WERI-Rb-1 (cell line): ENCODE data around the gene HIVEP3.
A peak's percentile ranks its signal among the peaks of the same experiment; 100 is the strongest.

Source experiments
- DNase-seq: peaks from one replicate; pipeline ENCODE4 v3.0.0-alpha.2; 2020
- H3K27ac ChIP-seq: fragments of 250-450 bp; sonication (Bioruptor Pico); 2 replicates; pipeline ENCODE4 v1.5.1; 2020; ENCODE audit warnings: mild to moderate bottlenecking, moderate library complexity
- H3K27me3 ChIP-seq: fragments of 250-450 bp; sonication (Bioruptor Pico); 2 replicates; pipeline ENCODE4 v1.5.1; 2021; ENCODE audit warnings: mild to moderate bottlenecking, low read depth, moderate library complexity; ENCODE audit not compliant: insufficient read depth, severe bottlenecking
- H3K36me3 ChIP-seq: fragments of 250-450 bp; sonication (Bioruptor Pico); 2 replicates; pipeline ENCODE4 v1.5.1; 2020; ENCODE audit warnings: mild to moderate bottlenecking, moderate library complexity
- H3K4me3 ChIP-seq: 2 replicates; pipeline ENCODE4 v1.5.1; 2011; ENCODE audit warnings: low read depth, mild to moderate bottlenecking, control low read depth, low read length
- H3K9me3 ChIP-seq: fragments of 250-450 bp; sonication (Bioruptor Pico); 2 replicates; pipeline ENCODE4 v1.5.1; 2021; ENCODE audit warnings: mild to moderate bottlenecking, moderate library complexity; ENCODE audit not compliant: severe bottlenecking
- TF ChIP-seq, protein P1 (sequence below): IDR thresholded peaks from 2 replicates; pipeline ENCODE4 v1.5.1; 2011; ENCODE audit warnings: low read depth, mild to moderate bottlenecking, control low read depth, inconsistent platforms, low read length

The HIVEP3 gene

DNA sequence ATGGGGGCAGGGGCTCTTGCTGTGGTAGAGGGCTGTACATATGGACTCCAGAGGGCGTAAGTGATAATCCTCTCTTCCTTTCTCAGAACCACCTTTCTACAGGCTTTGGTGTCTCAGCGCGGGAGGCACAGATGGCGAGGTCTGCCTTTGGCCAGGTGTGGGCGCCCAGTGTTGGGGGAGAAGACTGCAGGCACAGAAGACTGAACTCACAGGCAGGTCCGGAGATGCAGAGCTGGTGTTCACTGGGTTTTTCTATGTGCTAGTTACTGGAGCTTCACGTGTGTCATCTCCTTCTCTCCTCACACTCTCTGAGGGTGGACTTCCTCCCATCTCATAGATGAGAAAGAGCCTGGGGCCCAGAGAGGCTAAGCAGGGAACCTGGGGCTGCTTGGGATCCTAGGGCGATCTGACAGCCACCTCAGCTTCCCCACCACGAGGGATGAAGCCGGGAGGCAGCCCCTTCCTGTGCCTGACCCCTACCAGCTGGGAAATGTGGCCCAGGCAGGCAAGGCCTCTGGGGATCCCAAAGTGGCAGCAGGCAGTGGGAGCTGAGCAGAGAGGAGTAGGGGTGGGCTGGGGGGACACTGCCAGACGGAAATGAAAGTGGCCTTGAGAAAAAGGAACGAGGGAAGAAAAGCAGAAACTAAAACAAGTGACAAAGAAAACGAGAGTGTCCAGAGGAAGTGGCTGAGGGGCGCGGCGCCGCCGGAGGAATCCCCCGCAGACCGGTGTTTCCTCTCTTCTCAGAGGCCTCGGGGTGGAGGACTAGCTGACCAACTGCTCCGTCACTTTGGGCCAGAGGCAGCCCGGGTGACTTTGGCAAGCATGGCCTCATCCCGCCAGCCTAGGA is 191.6 kb downstream of the HIVEP3 start:
- DNase-seq = peak; percentile 93
- H3K9me3 ChIP-seq = no peaks in the 10 kb centered on the region
- TF ChIP-seq, protein P1, sequence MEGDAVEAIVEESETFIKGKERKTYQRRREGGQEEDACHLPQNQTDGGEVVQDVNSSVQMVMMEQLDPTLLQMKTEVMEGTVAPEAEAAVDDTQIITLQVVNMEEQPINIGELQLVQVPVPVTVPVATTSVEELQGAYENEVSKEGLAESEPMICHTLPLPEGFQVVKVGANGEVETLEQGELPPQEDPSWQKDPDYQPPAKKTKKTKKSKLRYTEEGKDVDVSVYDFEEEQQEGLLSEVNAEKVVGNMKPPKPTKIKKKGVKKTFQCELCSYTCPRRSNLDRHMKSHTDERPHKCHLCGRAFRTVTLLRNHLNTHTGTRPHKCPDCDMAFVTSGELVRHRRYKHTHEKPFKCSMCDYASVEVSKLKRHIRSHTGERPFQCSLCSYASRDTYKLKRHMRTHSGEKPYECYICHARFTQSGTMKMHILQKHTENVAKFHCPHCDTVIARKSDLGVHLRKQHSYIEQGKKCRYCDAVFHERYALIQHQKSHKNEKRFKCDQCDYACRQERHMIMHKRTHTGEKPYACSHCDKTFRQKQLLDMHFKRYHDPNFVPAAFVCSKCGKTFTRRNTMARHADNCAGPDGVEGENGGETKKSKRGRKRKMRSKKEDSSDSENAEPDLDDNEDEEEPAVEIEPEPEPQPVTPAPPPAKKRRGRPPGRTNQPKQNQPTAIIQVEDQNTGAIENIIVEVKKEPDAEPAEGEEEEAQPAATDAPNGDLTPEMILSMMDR = peak; percentile 64
- no peaks in the 10 kb centered on the region for H3K27me3 ChIP-seq
- peak overlapping the region; percentile 74 for H3K27ac ChIP-seq
- H3K36me3 ChIP-seq = no peaks in the 10 kb centered on the region
- H3K4me3 ChIP-seq = no peak overlapping the region

DNA sequence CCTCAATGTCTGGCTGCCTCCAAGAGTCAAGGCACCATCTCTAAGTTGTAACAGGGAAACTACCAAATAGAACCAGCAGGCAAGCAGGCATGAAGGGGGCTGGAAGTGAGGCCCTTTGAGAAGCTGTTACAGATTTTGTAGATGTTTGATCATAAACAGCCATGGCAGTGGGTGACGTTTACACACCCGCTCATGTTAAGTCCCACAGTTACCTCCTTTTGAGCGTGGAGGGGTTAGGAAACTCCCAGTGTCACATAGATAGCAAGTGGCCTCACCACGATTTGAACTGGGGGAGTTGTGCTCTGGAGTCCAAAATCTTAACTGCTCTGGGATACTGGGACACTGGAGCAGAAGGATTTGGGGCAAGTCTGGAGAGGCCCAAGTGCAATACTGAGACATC is 192.4 kb downstream of the HIVEP3 start:
- no peaks in the 10 kb centered on the region for H3K36me3 ChIP-seq
- H3K27me3 ChIP-seq = no peaks in the 10 kb centered on the region
- H3K27ac ChIP-seq = peak overlapping the region; percentile 74
- TF ChIP-seq, protein P1 = no peak
- no peaks in the 10 kb centered on the region for H3K9me3 ChIP-seq
- no peak for DNase-seq
- H3K4me3 ChIP-seq = no peak overlapping the region

DNA sequence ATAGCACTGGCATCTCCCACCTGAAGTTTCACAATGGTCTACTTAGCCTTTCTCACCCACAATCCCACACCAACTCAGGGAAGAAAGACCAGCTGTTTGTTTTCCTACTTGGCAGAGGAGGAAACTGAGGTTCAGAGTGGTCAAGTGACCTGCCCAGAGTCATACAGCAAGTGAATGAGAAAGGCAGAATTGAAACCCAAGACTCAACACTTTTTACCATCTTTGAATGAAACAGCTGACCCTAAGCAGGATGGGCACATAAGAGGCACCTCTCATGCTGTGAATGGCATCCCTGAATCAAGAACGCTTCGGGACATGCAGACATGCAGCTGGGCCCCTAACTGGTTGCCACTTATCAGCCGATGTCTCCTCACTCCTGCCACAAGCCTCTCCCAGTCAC is 193.8 kb downstream of the HIVEP3 start:
- Histone ChIP-seq H3K27me3 (no peaks in the 10 kb centered on the region), H3K4me3 (no peak overlapping the region), H3K36me3 (no peaks in the 10 kb centered on the region), H3K27ac (no peak overlapping the region), H3K9me3 (no peaks in the 10 kb centered on the region)
- TF ChIP-seq, protein P1 = no peak
- DNase-seq = no peak

DNA sequence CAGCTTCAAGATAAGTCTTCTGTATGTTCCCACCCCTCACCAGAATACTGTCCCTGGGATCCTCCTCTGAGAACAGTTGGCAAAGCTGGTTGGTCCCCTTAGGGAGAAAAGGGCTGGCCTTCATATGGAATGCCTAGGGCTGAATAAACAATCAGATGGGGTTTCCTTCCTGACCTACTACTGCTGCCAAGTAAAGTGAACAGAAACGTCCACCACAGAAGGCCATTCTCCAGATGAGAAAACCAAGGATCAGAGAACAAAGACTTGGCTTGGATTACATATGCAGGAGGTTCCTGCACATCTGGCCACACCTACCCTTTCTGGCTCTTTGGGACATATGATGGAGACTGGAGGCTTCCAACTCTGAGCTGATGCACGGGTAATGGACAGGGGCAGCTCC is 194.5 kb downstream of the HIVEP3 start:
- TF ChIP-seq, protein P1 = no peak
- Histone ChIP-seq H3K27ac (no peak overlapping the region), H3K9me3 (no peaks in the 10 kb centered on the region), H3K36me3 (no peaks in the 10 kb centered on the region), H3K27me3 (no peaks in the 10 kb centered on the region), H3K4me3 (no peak overlapping the region)
- DNase-seq = no peak

DNA sequence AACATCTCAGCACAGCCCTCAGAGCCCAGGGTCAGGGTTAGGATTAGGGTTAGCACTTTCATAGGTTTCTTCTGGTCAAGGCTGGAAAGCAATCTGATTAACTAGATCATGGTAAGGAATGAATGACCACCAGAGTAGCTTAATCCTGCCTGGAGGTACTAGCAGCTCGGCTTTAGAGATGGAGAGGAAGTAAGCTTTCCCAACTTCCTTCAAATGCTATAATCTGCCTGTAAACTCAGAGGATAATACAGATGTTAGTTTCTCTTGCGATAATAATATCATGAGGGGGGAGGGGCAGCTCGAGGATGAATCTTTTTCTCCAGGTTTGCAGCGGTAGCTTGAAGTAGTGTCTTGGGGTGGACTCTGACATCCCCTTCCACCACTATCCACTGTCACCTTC is 194.9 kb downstream of the HIVEP3 start:
- Histone ChIP-seq H3K27ac (no peak overlapping the region), H3K27me3 (no peaks in the 10 kb centered on the region), H3K4me3 (no peak overlapping the region), H3K36me3 (no peaks in the 10 kb centered on the region), H3K9me3 (no peaks in the 10 kb centered on the region)
- TF ChIP-seq, protein P1 = no peak
- no peak for DNase-seq

DNA sequence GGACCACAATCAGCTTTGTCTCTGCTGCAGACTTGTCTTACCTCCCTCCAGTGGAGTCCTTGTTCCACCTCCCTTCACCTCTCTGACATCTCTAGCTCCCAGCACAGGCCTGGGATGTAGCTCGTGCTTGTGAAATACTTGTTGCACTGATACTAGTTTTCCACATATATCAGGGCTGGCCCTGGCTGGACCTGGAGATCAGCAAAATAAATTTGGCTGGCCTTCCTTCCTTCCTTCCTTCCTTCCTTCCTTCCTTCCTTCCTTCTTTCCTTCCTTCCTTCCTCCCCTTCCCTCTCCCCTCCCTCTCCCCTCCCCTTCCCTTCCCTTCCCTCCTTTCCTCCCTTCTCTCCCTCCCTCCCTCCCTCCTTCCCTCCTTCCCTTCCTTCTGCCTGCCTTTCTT is 196.5 kb downstream of the HIVEP3 start:
- no peaks in the 10 kb centered on the region for H3K9me3 ChIP-seq
- no peaks in the 10 kb centered on the region for H3K36me3 ChIP-seq
- TF ChIP-seq, protein P1 = no peak
- H3K27me3 ChIP-seq = no peaks in the 10 kb centered on the region
- no peak overlapping the region for H3K4me3 ChIP-seq
- DNase-seq = no peak
- H3K27ac ChIP-seq = no peak overlapping the region
